ENCODE measurements around the gene MOG.

GRCh38 chr6:29631209-29631810, 25.6 kb upstream of the MOG start:
- no peak for TF ChIP-seq CTCF (IDR thresholded peaks at IDR 0.05; ENCODE audit: low read length)
- TF ChIP-seq EZH2 (IDR thresholded peaks at IDR 0.05; ENCODE audit: borderline replicate concordance, low read length) = no peak

Measured in OCI-LY1 (cell line).